Stimulated activated CD4-positive, alpha-beta T cell treated with anti-CD3 and anti-CD28 coated beads, Interleukin-2, amount 100 ng/mL, for 24 hours (primary cell): ENCODE results near the gene IRAK1BP1.
"Not testable (repeated sequence)": the region's sequence is repeated elsewhere in the genome, so short reads cannot be mapped to it uniquely, and the experiment has no call there.

ENCODE experiments used
- DNase-seq, 2 donors: peaks; one replicate each; pipeline ENCODE4 v3.0.0-alpha.2; 2020

IRAK1BP1 gene

GRCh38 chr6:78896227-78896626 is 28.9 kb downstream of the IRAK1BP1 start:
- no peak for DNase-seq

GRCh38 chr6:78908621-78909020 is 41.3 kb downstream of the IRAK1BP1 start:
- no peak for DNase-seq

GRCh38 chr6:78909391-78909790 is 42.0 kb downstream of the IRAK1BP1 start:
- DNase-seq: no peak

GRCh38 chr6:78910010-78910409 is 42.7 kb downstream of the IRAK1BP1 start:
- no peak for DNase-seq

GRCh38 chr6:78910591-78911171 is 43.3 kb downstream of the IRAK1BP1 start:
- DNase-seq: peak in 1 of 2 donors; percentile 49

GRCh38 chr6:78911218-78911940 is 44.0 kb downstream of the IRAK1BP1 start:
- no peak for DNase-seq

- DNase-seq: no peak
These were observed 49.1 kb downstream of the IRAK1BP1 start for GRCh38 chr6:78916411-78916810.

GRCh38 chr6:78917788-78918187 is 50.4 kb downstream of the IRAK1BP1 start:
- no peak for DNase-seq

GRCh38 chr6:78921168-78921567 is 53.8 kb downstream of the IRAK1BP1 start:
- DNase-seq: not testable (repeated sequence)

- no peak for DNase-seq
These were observed 58.0 kb downstream of the IRAK1BP1 start for GRCh38 chr6:78925317-78925716.

- DNase-seq: no peak
These were observed 68.2 kb downstream of the IRAK1BP1 start for GRCh38 chr6:78935553-78935952.

- DNase-seq: no peak
These were observed 69.2 kb downstream of the IRAK1BP1 start for GRCh38 chr6:78936515-78936914.

- no peak for DNase-seq
These were observed 75.1 kb downstream of the IRAK1BP1 start for GRCh38 chr6:78942446-78942845.

- DNase-seq: no peak
These were observed 80.2 kb downstream of the IRAK1BP1 start for GRCh38 chr6:78947529-78947928.

GRCh38 chr6:78947962-78948361 is 80.6 kb downstream of the IRAK1BP1 start:
- no peak for DNase-seq

GRCh38 chr6:78948785-78949184 is 81.4 kb downstream of the IRAK1BP1 start:
- no peak for DNase-seq

- DNase-seq: no peak
These were observed 85.0 kb downstream of the IRAK1BP1 start for GRCh38 chr6:78952362-78952761.
